Fibroblast of peridontal ligament (primary cell): ENCODE data around the gene FKBP8.
"Not testable (repeated sequence)": the region's sequence is repeated elsewhere in the genome, so short reads cannot be mapped to it uniquely, and the experiment has no call there.

ENCODE experiments used
- DNase-seq: peaks from one replicate; pipeline ENCODE4 v3.0.0-alpha.2; 2010; ENCODE audit errors: extremely low read depth

The FKBP8 gene

GRCh38 chr19:18542941-18543813 is at the start of gene FKBP8:
FKBP8 (minus strand) TSS chr19:18543573; CDS start chr19:18541970, 1,603 bp downstream.
- peak; percentile 79 for DNase-seq

GRCh38 chr19:18592732-18593131 is 49.4 kb upstream of the FKBP8 start:
- DNase-seq, result not testable (repeated sequence)

GRCh38 chr19:18591735-18592385 is 48.5 kb upstream of the FKBP8 start:
- peak; percentile 86 for DNase-seq

- peak; percentile 73 for DNase-seq
Measured at GRCh38 chr19:18590273-18591272, 47.2 kb upstream of the FKBP8 start.

GRCh38 chr19:18589380-18590272 is 46.3 kb upstream of the FKBP8 start:
- DNase-seq, result peak; percentile 43

- DNase-seq, result peak; percentile 56
Measured at GRCh38 chr19:18588611-18589379, 45.4 kb upstream of the FKBP8 start, which contains the start of gene REX1BD. REX1BD (plus strand) TSS chr19:18588798; CDS start chr19:18588802, 4 bp downstream.

- DNase-seq, result no peak
Measured at GRCh38 chr19:18587962-18588610, 44.7 kb upstream of the FKBP8 start.

GRCh38 chr19:18587561-18587960 is 44.2 kb upstream of the FKBP8 start:
- DNase-seq, result no peak

- DNase-seq, result no peak
Measured at GRCh38 chr19:18586306-18586705, 42.9 kb upstream of the FKBP8 start.

GRCh38 chr19:18580311-18580710 is 36.9 kb upstream of the FKBP8 start:
- no peak for DNase-seq

- DNase-seq, result no peak
Measured at GRCh38 chr19:18577365-18577914, 34.1 kb upstream of the FKBP8 start.

- no peak for DNase-seq
Measured at GRCh38 chr19:18576383-18576782, 33.0 kb upstream of the FKBP8 start.

GRCh38 chr19:18574691-18575291 is 31.4 kb upstream of the FKBP8 start:
- DNase-seq, result no peak

- peak; percentile 94 for DNase-seq
Measured at GRCh38 chr19:18571564-18572344, 28.4 kb upstream of the FKBP8 start, which contains the start of gene UBA52. UBA52 (plus strand) TSS chr19:18571857; CDS start chr19:18573301, 1,444 bp downstream.

- no peak for DNase-seq
Measured at GRCh38 chr19:18568367-18568766, 25.0 kb upstream of the FKBP8 start.

GRCh38 chr19:18566953-18567352 is 23.6 kb upstream of the FKBP8 start:
- no peak for DNase-seq

GRCh38 chr19:18562086-18562485 is 18.7 kb upstream of the FKBP8 start:
- DNase-seq, result no peak

GRCh38 chr19:18559685-18560084 is 16.3 kb upstream of the FKBP8 start:
- DNase-seq, result no peak
